ENCODE measurements around the gene IL13. TPM values are rescaled to one million over a fixed set of nuclear protein-coding genes. Genes with fewer than 3 reads are reported as not detected.
"Not testable (repeated sequence)": the region's sequence is repeated elsewhere in the genome, so short reads cannot be mapped to it uniquely, and the experiment has no call there.

Gene IL13
- 32.6 and 39.1 TPM in 2 replicates for total RNA-seq

- intact Hi-C loops (cut with micrococcal nuclease): no loop called here
Observed at GRCh38 chr5:132657676-132658380, at the start of gene IL13. TSS of gene IL13 (plus strand) at chr5:132658173. CDS start at chr5:132658187, 14 bp downstream.

- intact Hi-C loops (cut with micrococcal nuclease): no loop called here
Observed at GRCh38 chr5:132611965-132612364, 46.0 kb upstream of the IL13 start.

GRCh38 chr5:132612846-132613245 lies 45.1 kb upstream of the IL13 start:
- intact Hi-C loops (cut with micrococcal nuclease): no loop called here

- intact Hi-C loops (cut with micrococcal nuclease): no loop called here
Observed at GRCh38 chr5:132621699-132622098, 36.3 kb upstream of the IL13 start.

GRCh38 chr5:132622608-132623007 lies 35.4 kb upstream of the IL13 start:
- intact Hi-C loops (cut with micrococcal nuclease): no loop called here

GRCh38 chr5:132627470-132627869 lies 30.5 kb upstream of the IL13 start:
- intact Hi-C loops (cut with micrococcal nuclease): no loop called here

GRCh38 chr5:132628814-132629213 lies 29.2 kb upstream of the IL13 start:
- intact Hi-C loops (cut with micrococcal nuclease): loop anchor here (2.0 kb wide), 1 partner anchor 72 kb away; the partner anchor contains the start of gene RAD50

GRCh38 chr5:132629230-132629944 lies 28.6 kb upstream of the IL13 start:
- intact Hi-C loops (cut with micrococcal nuclease): loop anchor here (2.0 kb wide), 1 partner anchor 73 kb away; the partner anchor contains the start of gene RAD50

- intact Hi-C loops (cut with micrococcal nuclease): not testable (repeated sequence)
Observed at GRCh38 chr5:132633587-132633986, 24.4 kb upstream of the IL13 start.

GRCh38 chr5:132635873-132636272 lies 22.1 kb upstream of the IL13 start:
- intact Hi-C loops (cut with micrococcal nuclease): loop anchor here (1.0 to 5.0 kb wide), 4 partner anchors 36 to 109 kb away; partner anchors contain the start of genes IL4 and KIF3A

- intact Hi-C loops (cut with micrococcal nuclease): loop anchor here (5.0 kb wide), 3 partner anchors 35 to 110 kb away; partner anchors contain the start of genes IL4 and KIF3A
Observed at GRCh38 chr5:132637241-132637640, 20.7 kb upstream of the IL13 start.

GRCh38 chr5:132639706-132640130 lies 18.3 kb upstream of the IL13 start:
- intact Hi-C loops (cut with micrococcal nuclease): loop anchor here (5.0 kb wide), 3 partner anchors 33 to 112 kb away; partner anchors contain the start of genes IL4 and KIF3A

GRCh38 chr5:132640613-132641012 lies 17.4 kb upstream of the IL13 start:
- intact Hi-C loops (cut with micrococcal nuclease): no loop called here

GRCh38 chr5:132641241-132641723 lies 16.7 kb upstream of the IL13 start:
- intact Hi-C loops (cut with micrococcal nuclease): no loop called here

- intact Hi-C loops (cut with micrococcal nuclease): no loop called here
Observed at GRCh38 chr5:132641841-132642240, 16.1 kb upstream of the IL13 start.

GRCh38 chr5:132644177-132644576 lies 13.8 kb upstream of the IL13 start:
- intact Hi-C loops (cut with micrococcal nuclease): no loop called here

GRCh38 chr5:132646583-132647266 lies 11.2 kb upstream of the IL13 start:
- intact Hi-C loops (cut with micrococcal nuclease): no loop called here

- intact Hi-C loops (cut with micrococcal nuclease): no loop called here
Observed at GRCh38 chr5:132647473-132647872, 10.5 kb upstream of the IL13 start.

GRCh38 chr5:132648355-132648754 lies 9.6 kb upstream of the IL13 start:
- intact Hi-C loops (cut with micrococcal nuclease): no loop called here

GRCh38 chr5:132651838-132652469 lies 6.0 kb upstream of the IL13 start:
- intact Hi-C loops (cut with micrococcal nuclease): no loop called here

GRCh38 chr5:132653716-132654115 lies 4.3 kb upstream of the IL13 start:
- intact Hi-C loops (cut with micrococcal nuclease): no loop called here

Measured in T-helper 2 cell treated with Interferon-gamma antibody and Interleukin-4, amounts not matched to agents 100 ng/mL and 5 ng/mL, for 36 hours (primary cell).